Measurements from ENCODE around the gene IPO4. TPM values are rescaled to one million over a fixed set of nuclear protein-coding genes. Genes with fewer than 3 reads are reported as not detected.

Gene IPO4
- total RNA-seq, 1 experiment from 2014 or later: 102 TPM

DNA sequence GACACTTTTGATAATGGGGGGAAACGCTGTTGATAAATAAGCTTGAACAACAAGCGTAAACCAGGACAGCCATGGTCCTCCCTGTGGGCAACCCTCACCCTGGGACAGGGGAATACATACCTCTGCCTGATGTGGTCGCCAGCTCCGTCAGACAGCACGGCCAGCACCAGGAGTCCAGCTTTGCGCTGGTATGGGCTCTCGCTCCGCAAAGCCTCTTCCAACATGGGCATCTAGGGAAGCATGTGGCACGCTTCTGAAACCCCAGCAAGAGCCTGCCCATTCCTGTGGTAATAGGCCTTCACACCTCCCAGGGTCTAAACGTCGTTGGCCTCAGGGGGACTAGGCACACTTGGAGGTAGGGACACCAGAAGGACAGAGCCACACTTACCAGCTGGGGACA is 2.9 kb downstream of the IPO4 start:
- no peaks in the 10 kb centered on the region for H4K20me1 ChIP-seq (ENCODE audit: insufficient read depth)
- no peak overlapping the region for H3K27ac ChIP-seq (ENCODE audit: low read depth, low read length)
- DNase-seq (ENCODE audit: low read depth, low spot score) (no peak), ATAC-seq (no peak)
- TF ChIP-seq JUND (IDR thresholded peaks at IDR 0.05): no peak
- no peak for TF ChIP-seq SIN3A (IDR thresholded peaks at IDR 0.05; ENCODE audit: low read depth)
- TF ChIP-seq, protein P1, sequence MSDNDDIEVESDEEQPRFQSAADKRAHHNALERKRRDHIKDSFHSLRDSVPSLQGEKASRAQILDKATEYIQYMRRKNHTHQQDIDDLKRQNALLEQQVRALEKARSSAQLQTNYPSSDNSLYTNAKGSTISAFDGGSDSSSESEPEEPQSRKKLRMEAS (IDR thresholded peaks at IDR 0.05): no peak
- no peak for TF ChIP-seq EZH2phosphoT487 (IDR thresholded peaks at IDR 0.05; ENCODE audit: borderline replicate concordance)
- TF ChIP-seq SRF (IDR thresholded peaks at IDR 0.05; ENCODE audit: low read depth): no peak
- TF ChIP-seq POLR2A (IDR thresholded peaks at IDR 0.05; ENCODE audit: borderline replicate concordance, extremely low read depth, insufficient read depth, insufficient read length): no peak
- no peak for TF ChIP-seq YY1 (IDR thresholded peaks at IDR 0.05; ENCODE audit: extremely low read depth, insufficient replicate concordance, low read depth, low read length)
- TF ChIP-seq, protein P2, sequence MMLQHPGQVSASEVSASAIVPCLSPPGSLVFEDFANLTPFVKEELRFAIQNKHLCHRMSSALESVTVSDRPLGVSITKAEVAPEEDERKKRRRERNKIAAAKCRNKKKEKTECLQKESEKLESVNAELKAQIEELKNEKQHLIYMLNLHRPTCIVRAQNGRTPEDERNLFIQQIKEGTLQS (IDR thresholded peaks at IDR 0.05): no peak
- TF ChIP-seq FOSL1 (IDR thresholded peaks at IDR 0.05; ENCODE audit: low read depth): no peak
- no peak for TF ChIP-seq SP1 (IDR thresholded peaks at IDR 0.05; ENCODE audit: low read depth)
- TF ChIP-seq, protein P3, sequence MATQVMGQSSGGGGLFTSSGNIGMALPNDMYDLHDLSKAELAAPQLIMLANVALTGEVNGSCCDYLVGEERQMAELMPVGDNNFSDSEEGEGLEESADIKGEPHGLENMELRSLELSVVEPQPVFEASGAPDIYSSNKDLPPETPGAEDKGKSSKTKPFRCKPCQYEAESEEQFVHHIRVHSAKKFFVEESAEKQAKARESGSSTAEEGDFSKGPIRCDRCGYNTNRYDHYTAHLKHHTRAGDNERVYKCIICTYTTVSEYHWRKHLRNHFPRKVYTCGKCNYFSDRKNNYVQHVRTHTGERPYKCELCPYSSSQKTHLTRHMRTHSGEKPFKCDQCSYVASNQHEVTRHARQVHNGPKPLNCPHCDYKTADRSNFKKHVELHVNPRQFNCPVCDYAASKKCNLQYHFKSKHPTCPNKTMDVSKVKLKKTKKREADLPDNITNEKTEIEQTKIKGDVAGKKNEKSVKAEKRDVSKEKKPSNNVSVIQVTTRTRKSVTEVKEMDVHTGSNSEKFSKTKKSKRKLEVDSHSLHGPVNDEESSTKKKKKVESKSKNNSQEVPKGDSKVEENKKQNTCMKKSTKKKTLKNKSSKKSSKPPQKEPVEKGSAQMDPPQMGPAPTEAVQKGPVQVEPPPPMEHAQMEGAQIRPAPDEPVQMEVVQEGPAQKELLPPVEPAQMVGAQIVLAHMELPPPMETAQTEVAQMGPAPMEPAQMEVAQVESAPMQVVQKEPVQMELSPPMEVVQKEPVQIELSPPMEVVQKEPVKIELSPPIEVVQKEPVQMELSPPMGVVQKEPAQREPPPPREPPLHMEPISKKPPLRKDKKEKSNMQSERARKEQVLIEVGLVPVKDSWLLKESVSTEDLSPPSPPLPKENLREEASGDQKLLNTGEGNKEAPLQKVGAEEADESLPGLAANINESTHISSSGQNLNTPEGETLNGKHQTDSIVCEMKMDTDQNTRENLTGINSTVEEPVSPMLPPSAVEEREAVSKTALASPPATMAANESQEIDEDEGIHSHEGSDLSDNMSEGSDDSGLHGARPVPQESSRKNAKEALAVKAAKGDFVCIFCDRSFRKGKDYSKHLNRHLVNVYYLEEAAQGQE (IDR thresholded peaks at IDR 0.05; ENCODE audit: low read depth): no peak
- no peak for TF ChIP-seq CBX3 (IDR thresholded peaks at IDR 0.05; ENCODE audit: low read depth)
- TF ChIP-seq ZFX (IDR thresholded peaks at IDR 0.05): no peak
- peaks cover 37% of the 10 kb centered on the region for H3K79me2 ChIP-seq (ENCODE audit: insufficient read depth, low read length)
- no TSS peak for BruUV-seq (replicated peaks)
- H3K9me2 ChIP-seq (ENCODE audit: insufficient read depth): no peaks in the 10 kb centered on the region
- H2AFZ ChIP-seq (ENCODE audit: low read depth, low read length, poor library complexity, severe bottlenecking): no peak overlapping the region
- H3K4me3 ChIP-seq (replicated peaks in 1 of 2; ENCODE audit: low read depth in 1 of 2, low read length in 2 of 2): no peak overlapping the region
- ChIA-PET POLR2A (no interaction called here), CTCF (no interaction called here), RAD21 (ENCODE audit: low non-redundant PET in 1 of 2, low total read pairs in 2 of 2, uncharacterized antibody in 2 of 2, unreplicated experiment in 2 of 2) (no interaction called here)
- H3K27me3 ChIP-seq (ENCODE audit: insufficient read depth, low read length): no peaks in the 10 kb centered on the region
- no peak overlapping the region for H3K4me2 ChIP-seq (ENCODE audit: low read length)
- peaks cover 31 to 48% of the 10 kb centered on the region in 2 experiments; a peak in 3 of 4 replicates for H3K36me3 ChIP-seq (ENCODE audit: control insufficient read depth in 1 of 2, insufficient read depth in 2 of 2, low read length in 2 of 2)
- intact Hi-C loops (cut with micrococcal nuclease): no loop called here
- no peak overlapping the region for H3K9ac ChIP-seq (ENCODE audit: low read length)
- no peaks in the 10 kb centered on the region for H3K9me3 ChIP-seq (ENCODE audit: control insufficient read depth in 1 of 2, insufficient read depth in 1 of 2, low read depth in 1 of 2, low read length in 2 of 2)
- H3K4me1 ChIP-seq (ENCODE audit: control insufficient read depth in 1 of 2, insufficient read depth in 2 of 2, low read length in 2 of 2): peaks cover 16 to 17% of the 10 kb centered on the region in 2 experiments
